ENCODE data around the gene ANKRD11.

DNA sequence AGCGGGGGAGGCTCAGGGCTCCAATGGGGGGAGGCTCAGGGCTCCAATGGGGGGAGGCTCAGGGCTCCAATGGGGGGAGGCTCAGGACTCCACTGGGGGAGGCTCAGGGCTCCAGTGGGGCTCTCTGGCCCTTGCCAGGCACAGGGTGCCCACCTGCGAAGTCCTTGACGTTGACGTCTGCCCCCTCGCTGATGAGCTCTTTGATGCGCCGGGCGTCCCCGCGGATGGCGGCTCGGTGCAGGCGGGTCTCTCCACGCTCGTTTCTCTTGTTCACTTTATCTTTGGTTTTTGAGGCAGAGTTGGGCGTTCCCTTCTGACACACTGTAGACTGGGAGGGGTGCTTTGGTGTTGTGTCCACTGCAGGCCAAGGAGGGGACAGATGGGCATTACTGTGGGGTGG, 199.9 kb downstream of the ANKRD11 start:
- TF ChIP-seq, protein P1, sequence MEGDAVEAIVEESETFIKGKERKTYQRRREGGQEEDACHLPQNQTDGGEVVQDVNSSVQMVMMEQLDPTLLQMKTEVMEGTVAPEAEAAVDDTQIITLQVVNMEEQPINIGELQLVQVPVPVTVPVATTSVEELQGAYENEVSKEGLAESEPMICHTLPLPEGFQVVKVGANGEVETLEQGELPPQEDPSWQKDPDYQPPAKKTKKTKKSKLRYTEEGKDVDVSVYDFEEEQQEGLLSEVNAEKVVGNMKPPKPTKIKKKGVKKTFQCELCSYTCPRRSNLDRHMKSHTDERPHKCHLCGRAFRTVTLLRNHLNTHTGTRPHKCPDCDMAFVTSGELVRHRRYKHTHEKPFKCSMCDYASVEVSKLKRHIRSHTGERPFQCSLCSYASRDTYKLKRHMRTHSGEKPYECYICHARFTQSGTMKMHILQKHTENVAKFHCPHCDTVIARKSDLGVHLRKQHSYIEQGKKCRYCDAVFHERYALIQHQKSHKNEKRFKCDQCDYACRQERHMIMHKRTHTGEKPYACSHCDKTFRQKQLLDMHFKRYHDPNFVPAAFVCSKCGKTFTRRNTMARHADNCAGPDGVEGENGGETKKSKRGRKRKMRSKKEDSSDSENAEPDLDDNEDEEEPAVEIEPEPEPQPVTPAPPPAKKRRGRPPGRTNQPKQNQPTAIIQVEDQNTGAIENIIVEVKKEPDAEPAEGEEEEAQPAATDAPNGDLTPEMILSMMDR (IDR thresholded peaks at IDR 0.05) = no peak
- no peak for TF ChIP-seq POLR2A (IDR thresholded peaks at IDR 0.05)
